WTC11 (cell line): Measurements from ENCODE around the gene SKIC8.

ENCODE experiments used
- CREB1 ChIP-seq: sonication (generic); formaldehyde crosslinking; IDR thresholded peaks from 2 replicates; pipeline ENCODE4 v1.8.0; 2023; ENCODE audit warnings: mild to moderate bottlenecking, missing genetic modification reagents
- ETV6 ChIP-seq: sonication (generic); formaldehyde crosslinking; IDR thresholded peaks from 2 replicates; pipeline ENCODE4 v1.8.1; 2022; ENCODE audit warnings: mild to moderate bottlenecking, missing genetic modification reagents
- JUN ChIP-seq: sonication (generic); formaldehyde crosslinking; IDR thresholded peaks from 2 replicates; pipeline ENCODE4 v1.8.0; 2023; ENCODE audit warnings: mild to moderate bottlenecking, missing genetic modification reagents
- TF ChIP-seq, protein P1 (sequence below): sonication (generic); formaldehyde crosslinking; IDR thresholded peaks from 2 replicates; pipeline ENCODE4 v1.8.1; 2023; ENCODE audit warnings: mild to moderate bottlenecking, missing genetic modification reagents, moderate library complexity

DNA sequence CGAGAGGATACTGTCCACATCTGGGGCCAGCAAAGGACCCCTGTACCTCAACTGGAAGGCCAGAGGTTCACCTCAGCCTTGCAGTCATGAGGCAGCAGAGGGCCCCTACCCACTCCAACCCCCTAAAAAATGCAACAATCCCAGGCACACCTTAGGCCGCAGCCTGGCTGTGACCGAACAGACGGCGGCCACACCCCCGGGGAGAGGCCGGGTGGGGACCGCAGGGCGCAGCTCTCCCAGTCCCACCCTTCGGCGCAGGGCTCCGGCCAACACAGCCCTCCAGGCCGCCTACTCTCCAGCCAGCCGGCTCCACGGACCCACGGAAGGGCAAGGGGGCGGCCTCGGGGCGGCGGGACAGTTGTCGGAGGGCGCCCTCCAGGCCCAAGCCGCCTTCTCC, 35.5 kb downstream of the SKIC8 start:
- TF ChIP-seq ETV6, result no peak
- no peak for TF ChIP-seq JUN (CRISPR knock-in tag)
- TF ChIP-seq, protein P1, sequence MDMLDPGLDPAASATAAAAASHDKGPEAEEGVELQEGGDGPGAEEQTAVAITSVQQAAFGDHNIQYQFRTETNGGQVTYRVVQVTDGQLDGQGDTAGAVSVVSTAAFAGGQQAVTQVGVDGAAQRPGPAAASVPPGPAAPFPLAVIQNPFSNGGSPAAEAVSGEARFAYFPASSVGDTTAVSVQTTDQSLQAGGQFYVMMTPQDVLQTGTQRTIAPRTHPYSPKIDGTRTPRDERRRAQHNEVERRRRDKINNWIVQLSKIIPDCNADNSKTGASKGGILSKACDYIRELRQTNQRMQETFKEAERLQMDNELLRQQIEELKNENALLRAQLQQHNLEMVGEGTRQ (CRISPR knock-in tag), result no peak
- TF ChIP-seq CREB1, result no peak
